HG03469 (cell line): ENCODE data around the gene ELN.
"Not testable (repeated sequence)": the region's sequence is repeated elsewhere in the genome, so short reads cannot be mapped to it uniquely, and the experiment has no call there.

ENCODE experiments used
- ATAC-seq: cut with Tn5 transposase; IDR thresholded peaks from one replicate; pipeline ENCODE4 v1.9.1; 2021; ENCODE audit warnings: mild to moderate bottlenecking, moderate library complexity, moderate number of reproducible peaks; ENCODE audit not compliant: unreplicated experiment

The ELN gene

DNA sequence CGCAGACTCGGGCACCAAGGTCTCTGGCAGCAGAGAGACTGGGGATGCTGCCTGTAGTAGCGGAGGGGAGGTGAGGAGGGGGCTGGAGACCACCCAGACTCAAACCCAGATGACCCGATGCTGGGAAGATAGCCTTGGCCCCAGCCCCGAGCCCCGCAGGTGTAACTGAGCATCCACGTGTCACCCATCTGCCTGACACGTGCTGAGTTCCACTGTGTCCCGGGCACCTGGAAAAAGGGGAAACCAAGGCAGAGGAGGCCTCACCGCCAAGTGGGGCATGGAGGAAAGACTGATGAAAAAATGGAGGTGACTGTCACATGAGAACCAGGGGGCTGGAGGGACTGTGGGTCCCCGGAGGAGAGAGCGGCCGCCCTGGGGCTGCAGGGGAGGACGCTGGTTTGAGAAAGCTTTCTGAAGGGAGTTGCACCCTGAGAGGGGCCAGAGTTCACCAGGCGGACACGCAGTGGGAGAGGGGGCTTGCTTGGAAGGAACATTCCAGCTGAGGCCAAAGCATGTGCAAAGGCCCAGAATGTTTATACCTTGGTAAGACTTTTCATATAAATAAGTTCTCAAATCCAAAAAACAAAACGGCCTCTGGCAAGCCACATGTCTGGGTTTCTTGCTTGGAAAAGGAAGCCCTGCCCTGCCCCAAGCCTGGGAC lies 27.4 kb upstream of the ELN start:
- ATAC-seq, result no peak

DNA sequence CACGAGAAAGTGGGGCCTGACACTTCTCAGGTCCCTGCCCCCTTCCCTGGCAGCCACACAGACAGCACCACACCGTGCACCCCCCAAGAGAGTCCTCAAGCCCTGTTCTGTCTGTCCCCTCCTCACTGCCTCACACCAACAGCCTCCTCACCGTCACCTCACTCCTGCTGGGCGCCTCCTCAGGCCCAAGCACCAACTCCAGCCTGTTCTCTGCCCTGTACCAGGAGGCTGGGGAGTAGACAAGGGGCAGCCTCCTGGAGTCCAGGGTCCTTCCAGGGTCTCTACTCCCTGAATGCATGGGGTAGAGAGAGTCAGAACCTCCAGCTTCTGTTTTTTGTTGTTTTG lies 26.9 kb upstream of the ELN start:
- no peak for ATAC-seq

DNA sequence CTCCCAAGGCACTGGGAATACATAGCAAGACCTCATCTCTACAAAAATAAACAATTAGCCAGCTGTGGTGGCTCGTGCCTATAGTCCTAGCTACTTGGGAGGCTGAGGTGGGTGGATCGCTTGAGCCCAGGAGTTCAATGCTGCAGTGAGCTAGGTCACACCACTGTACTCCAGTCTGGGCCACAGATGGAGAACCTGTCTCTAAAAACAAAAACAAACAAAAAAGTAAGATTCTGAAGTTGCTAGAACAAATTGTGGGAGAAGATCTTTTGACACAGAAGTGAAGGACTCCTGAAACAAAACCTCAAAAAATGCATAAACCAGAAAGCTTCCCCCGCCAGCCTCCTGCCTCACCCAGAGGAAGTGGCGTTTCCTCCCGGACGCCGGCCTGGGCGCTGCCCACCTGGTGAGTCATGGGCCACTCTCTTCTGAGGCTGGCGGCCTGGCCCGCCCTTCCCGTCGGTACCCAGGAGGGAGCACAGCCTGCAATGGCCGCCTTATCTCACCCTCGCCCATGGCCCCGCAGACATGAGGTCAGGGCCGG lies 25.4 kb upstream of the ELN start:
- ATAC-seq, result no peak

DNA sequence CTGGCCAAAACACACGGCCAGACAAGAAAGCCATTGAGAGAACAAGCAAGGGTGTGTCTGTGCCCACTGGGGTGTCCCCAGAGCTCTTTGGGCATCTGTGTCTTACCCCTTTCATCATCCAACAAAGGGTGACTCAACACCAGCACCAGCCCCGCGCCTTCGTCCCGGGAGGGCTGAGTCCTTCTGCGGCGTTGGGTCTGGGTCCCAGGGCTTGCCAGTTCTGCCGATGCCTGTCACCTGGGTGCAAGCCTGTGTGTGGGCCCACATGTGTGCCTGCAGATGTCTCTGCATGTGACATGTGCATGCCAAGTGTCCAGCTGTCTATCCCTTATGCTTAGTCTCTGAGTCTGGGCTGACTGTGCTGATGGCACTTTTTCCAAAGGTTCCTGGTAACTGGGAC lies 24.4 kb upstream of the ELN start:
- no peak for ATAC-seq

DNA sequence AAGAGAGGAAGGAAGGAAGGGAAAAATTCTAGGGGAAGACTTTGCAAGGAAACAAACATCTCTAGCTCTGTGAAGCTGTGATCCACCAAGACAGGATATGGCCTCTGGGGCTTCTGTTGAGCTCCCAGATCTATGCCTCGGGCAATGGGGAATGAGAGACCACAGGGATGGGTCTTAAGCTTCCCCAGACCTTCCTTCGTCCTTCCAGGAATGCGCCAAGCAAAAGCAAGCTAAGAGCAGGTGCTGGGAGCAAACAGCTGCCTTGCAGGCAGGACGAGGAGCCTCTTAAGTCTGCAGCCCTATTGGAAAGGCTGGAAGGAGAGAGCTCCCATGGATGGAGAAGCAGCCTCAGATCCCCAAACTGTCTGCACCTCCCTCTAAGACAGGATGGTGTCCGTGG lies 21.9 kb upstream of the ELN start:
- no peak for ATAC-seq

DNA sequence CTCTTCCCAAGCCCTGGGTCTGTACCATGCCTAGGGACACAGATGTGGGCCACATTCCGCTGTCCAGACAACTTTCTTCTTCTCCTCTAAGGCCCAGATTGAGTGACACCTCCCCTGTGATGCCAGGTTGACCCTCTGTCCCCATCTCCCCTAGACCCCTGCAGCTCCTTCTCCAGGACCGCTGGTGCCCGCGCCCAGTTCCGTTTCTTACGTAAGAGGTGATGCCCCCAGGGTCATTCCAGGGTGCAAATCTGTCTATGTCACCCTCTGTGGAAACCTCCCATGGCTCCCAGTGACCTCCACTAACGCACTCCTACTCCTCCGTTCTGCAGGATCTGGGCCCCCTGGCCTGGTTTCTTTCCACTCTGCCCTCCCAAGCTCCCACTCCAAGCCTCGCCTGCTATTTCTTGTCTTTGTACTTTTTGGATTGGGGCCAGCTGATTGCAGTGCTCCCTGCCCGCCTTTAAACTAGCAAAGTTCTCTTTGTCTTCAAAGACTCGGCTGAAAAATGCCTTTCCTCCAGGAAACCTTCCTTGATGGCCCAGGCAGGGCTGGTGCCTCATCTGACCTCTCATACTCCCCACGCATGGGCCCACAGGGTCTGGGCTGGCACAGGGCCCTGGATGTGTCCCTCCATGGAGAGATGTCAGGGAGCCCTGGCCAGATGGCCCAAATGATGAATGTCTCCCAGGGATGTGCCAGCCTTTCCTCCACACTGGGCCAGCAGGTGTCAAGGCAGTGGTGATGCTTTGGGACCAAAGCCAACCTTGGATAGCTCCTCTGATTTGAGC lies 21.3 kb upstream of the ELN start:
- no peak for ATAC-seq

DNA sequence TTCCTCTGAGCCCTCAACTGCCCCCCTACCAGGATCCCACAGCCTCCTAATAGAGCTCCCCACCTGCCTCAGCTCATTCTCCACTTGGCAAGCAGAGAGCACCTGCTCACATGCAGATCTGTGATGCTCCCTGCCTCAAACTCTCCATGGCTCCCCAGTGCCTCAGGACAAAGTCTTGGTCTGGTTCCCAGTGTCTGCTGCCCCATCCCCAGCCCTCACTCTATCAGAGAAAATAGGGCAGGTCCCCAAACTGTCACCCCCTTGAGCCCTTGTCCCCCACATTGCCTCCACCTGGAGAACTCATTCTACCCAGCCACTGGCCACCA lies 20.8 kb upstream of the ELN start:
- ATAC-seq, result no peak

DNA sequence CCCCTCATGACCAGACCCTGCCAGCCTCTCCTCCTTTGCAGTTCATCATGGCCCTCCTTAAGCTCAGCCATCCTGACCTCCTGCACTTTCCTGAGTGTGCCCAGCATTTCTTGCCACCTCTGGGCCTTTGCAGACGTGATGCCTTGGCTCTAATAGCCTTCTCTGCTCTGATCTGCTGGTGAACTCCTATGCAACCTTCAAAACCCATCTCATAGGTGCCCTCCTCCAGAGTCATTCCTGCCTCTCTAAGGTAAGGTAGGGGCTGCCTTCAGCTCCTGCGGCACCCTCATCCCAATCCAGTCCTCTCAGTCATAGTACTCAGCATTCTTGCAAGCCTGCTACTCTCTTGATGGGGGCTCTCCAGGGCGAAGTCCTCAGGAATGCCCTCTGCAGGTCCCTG lies 19.3 kb upstream of the ELN start:
- ATAC-seq, result no peak

DNA sequence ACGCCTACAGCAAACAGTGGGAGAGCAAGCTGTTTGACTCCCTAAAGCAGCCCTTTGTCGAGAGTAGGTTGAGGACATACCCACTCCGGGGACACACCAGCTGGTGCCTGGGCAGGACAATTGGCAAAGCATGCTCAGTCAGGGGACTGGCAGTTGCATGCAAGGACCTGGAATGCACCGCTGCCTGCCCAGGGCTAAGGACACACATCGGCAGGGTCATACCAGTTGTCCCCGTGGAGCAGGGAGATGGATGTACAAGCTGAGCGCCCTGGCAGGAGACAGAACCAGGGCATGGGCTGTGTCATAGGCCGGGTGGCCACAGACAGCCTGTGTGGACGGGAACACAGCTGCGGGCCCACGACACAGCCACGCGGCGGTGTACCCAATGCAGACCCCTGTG lies 18.3 kb upstream of the ELN start:
- ATAC-seq, result no peak

DNA sequence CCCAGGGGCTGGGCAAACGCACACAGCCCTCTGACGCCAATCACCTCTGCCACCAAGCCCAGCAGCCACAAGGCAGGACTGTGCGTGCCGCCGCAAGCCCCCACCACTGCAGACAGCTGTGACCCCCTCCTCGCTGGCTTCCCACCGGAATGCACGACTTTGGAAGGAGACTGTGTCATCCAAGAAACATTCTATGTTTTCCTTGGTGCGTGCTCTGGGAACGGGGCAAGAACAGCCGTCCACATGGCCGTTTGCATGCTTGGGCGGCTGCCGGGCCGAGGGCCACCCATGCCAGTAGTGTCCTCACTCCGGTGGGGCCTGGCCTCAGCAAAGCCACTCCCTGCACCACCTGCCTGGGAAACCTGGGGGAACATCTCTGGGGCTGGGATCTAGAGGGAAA lies 17.6 kb upstream of the ELN start:
- no peak for ATAC-seq

DNA sequence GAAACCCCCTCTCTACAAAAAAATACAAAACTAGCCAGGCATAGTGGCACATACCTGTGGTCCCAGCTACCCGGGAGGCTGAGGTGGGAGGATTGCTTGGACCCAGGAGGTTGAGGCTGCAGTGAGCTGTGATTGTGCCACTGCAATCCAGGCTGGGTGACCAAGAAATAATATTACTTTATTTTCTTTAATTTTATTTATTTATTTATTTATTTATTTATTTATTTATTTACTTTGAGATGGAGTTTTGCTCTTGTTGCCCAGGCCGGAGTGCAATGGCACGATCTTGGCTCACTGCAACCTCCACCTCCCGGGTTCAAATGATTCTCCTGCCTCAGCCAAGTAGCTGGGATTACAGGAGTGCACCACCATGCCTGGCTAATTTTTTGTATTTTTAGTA lies 16.6 kb upstream of the ELN start:
- not testable (repeated sequence) for ATAC-seq

DNA sequence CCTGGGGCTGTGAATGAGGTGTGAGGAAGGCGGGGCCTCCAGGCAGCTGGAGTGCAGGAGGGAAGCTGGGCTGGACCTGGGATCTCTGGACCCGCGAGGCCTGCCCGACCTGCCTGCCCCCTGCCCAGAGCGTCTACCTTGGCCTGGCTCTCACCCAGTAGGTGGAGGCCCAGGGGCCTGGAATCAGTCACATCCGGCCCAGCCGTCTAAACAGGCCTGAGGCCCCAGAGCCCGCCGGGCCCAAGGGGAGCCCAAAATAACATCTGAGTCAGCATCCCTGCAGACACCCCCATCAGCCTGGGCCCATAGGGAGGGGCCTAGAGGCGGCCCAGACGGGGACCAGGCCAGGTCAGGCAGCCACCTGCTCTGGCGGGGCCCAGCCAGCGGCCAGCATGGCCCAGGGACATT lies 15.1 kb upstream of the ELN start:
- ATAC-seq, result peak; percentile 93

DNA sequence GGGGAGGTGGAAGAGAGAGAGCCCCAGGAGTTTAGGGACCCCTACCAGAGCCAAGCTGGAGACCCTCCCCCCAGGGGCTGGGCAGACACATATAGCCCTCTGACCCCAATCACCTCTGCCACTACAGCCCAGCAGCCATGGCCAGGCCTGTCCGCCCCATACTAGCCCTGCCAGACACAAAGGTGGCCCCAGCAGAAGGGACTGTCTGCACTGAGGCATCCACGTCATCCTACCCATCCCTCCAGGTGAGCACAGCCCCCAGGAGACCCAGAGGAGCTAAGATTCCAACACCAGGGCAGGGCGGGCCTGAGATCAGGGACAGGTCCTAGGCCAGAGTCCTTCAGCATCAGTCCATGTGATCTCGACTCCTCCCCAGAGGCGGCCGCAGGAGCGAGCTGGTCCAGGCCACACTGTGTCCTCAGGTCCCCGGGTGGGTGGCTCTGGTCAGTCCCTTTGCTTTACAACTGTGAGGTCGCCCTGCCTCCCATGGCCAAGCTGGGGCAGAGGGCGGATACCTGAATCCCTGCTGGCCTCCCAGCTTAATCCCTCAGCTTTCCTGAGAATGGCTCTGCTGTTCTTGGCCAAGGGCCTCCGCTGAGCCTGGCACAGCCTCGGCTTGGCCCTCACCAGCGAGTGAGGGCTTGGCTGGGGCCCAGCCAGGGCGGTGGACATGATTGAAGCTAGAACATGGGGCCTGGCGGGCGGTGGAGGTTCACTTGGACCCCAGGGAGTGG lies 14.3 kb upstream of the ELN start:
- ATAC-seq, result no peak

DNA sequence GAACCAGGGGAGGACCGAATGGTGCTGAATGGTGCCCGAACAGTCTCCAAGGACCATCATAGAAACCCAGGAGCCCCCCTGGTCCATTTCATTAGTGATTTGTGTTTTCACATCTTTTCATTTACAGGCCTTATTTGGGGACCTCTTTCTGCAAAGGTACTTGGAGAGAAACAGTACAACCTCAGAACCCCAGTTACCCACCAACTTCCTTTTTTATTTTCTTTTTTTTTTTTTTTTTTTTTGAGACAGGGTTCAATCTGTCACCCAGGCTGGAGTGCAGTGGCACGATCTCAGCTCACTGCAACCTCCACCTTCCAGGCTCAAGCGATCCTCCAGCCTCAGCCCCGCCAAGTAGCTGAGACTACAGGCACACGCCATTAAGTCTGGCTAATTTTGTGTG lies 13.0 kb upstream of the ELN start:
- ATAC-seq, result no peak

DNA sequence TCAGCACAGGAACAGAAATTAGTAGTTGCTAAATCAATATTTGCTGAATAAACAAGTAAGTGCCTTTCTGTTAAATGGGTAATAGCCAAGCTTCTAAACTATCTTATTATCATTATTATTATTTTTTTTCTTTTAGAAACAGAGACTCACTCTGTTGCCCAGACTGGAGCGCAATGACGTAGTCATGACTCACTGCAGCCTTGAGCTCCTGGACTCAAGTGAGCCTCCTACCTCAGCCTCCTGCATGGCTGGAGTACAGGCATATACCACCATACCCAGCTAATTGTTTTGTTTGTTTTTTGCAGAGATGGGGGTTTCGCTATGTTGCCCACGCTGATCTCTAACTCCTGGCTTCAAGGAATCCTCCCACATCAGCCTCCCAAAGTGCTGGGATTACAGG lies 12.3 kb upstream of the ELN start:
- no peak for ATAC-seq

DNA sequence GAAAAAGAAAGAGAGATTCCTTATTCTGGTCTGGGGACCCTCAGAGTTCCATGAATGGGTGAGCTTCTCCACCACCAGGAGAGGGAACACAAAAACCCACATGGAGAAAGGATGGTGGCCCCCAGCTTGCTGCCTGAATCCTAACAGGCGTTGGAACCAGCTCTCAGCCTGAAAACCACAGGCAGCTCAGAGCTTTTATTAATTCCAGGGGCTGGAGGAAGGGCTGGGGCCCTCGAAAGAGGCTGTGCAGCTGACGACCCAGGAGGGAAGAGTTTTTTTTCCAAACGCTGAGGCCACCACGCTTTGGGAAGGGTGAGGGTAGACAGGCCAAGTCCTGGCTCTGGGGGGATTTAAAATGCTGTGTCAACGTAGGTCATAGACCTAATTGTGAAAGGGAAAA lies 10.8 kb upstream of the ELN start:
- ATAC-seq, result no peak

DNA sequence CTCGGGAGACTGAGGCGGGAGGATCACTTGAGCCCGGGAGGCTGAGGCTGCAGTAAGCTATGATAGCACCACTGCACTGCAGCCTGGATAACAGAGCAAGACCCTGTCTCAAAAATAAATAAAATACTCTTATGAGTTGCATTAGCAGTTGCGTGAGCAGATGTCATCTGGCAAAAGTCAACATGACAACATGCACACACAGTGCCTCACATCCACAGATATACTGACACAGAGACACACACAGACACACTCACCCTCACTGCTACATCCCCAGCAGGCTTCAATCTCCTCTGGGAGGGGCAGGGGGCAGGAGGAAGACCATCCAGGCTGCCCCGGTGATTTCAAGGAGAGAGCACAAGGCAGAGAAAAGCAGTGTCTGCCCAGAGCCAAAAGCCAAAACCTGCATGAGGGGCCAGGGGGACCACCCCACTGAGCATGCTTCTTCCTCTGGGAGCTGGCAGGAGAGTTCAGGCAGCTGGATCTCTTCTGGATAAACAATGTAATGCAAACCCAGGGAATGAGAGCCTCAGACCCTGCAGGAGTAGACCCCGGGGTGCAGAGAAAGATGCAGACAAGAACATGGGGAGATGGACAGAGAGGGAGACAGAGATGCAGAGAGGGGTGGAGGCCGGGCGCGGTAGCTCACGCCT lies 9.6 kb upstream of the ELN start:
- ATAC-seq, result no peak

DNA sequence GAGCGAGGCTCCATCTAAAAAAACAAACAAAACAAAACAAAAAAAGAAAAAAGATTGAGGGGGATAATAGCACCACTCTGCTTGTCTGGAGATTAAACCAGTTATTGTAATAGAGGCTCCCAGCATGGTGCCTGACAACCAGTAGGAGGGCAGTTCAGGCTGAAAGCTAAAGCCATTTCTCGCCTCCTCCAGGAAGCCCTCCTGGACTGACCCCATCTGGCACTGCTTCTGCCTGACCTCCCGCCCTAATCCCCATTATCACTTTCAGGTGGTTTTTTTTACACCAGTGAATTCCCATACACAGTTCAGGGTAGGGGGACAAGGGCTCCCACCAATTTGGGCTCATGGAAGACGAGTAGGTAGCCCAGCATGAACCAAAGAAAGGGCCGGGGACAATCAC lies 8.8 kb upstream of the ELN start:
- ATAC-seq, result no peak

DNA sequence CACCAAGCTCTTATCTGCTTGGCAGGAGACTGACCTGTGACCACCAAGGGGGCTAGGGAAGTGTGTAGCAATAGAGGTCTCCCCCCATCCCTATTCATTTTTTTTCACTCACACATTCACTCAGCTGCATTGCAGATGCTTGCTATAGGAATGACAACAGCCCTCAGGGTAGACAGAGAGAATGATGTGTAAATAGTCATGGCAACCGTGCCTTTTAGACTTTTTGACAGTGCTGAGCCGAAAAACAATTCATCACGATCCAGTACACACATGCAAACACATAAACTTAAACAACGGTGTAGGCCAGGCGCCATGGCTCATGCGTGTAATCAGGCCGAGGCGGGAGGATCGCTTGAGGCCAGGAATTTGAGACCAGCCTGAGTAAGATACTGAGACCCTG lies 7.6 kb upstream of the ELN start:
- no peak for ATAC-seq

DNA sequence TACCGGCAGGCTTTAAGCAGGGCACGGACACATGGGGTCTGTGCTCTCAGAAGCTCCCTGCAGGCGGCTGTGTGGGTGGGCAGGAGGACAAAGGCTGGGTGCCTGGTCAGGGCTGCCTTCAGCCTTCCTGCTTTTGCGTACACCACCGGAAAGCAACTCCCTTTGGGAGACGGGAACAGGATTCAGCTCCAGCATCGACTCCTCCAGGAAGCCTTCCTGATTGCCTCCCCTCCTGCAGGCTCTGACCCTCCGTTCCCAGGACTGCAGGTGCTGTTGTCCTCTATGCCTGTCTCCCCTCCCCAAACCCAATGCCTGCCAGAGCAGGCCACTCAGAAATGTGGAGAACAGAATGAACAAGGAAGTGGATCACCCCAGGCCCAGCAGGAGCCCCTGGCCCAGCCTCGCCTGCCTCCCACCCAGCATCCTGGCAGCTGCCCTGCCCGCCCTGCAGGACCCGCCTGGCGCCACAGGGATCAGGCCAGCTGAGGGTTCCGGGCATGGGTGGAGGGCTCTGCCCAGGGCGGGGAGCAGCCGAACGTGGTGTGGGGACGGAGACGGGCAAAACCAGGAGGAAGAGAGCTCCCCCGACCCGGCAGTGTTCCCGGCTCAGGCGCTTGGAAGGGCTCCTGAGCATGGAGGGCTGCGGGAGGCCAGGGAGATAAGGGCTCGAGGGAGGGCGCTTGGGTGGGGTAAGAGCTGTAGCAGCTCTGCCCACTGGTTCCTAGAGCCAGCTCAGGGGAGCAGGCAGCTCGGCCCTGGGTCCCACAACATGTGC lies 6.2 kb upstream of the ELN start:
- ATAC-seq, result no peak

DNA sequence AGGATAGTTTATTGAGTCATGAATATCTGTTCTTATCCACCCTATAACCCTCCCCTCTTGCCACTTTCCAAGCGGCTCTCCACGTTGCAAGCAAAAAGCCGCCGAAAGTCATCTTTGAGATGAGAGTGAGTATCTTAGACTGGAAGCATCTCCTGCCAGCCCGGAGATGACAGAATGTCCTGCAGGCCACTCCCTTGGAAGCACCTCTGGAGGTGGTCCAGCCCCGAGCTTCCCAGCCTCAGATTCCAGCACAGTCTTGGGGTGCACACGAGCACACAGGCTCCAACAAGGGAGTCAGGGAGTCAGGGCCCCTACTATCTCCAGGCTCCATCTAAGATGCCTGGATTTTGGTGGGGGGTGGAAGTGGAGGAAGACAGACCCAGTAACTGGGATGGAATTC lies 5.5 kb upstream of the ELN start:
- ATAC-seq, result no peak
